WTC11 (cell line): ENCODE data around the gene HLA-E. TPM values are rescaled to one million over a fixed set of nuclear protein-coding genes. Genes with fewer than 3 reads are reported as not detected.

Experiments
- ATAC-seq: fragments of 200-7000 bp; cut with Tn5 transposase; 2 replicates; pipeline ENCODE4 v1.10.0; 2021; ENCODE audit warnings: mild to moderate bottlenecking, moderate library complexity
- CTCF ChIA-PET: fragments of 300-600 bp; sonication (Branson Sonifier 250); formaldehyde crosslinking; loops from one replicate; lab custom pipeline; 2021; ENCODE audit warnings: antibody characterized with exemption; lab: Charles Lee
- POLR2A ChIA-PET: fragments of 350-600 bp; sonication (Branson Sonifier 250); formaldehyde crosslinking; loops from one replicate; lab custom pipeline; 2021; ENCODE audit warnings: antibody characterized with exemption; lab: Charles Lee
- DNase-seq: peaks from one replicate; pipeline ENCODE4 v3.0.0; 2021; ENCODE audit warnings: low spot score
- H3K27ac Mint-ChIP-seq: 2 replicates; pipeline ENCODE4 v1.8.0; 2021; ENCODE audit warnings: mixed read lengths
- H3K27me3 Mint-ChIP-seq: 2 replicates; pipeline ENCODE4 v1.8.0; 2021; ENCODE audit warnings: low read depth, mild to moderate bottlenecking, moderate library complexity, mixed read lengths
- H3K36me3 Mint-ChIP-seq: 2 replicates; pipeline ENCODE4 v1.8.0; 2021; ENCODE audit warnings: mixed read lengths
- H3K4me1 Mint-ChIP-seq: 2 replicates; pipeline ENCODE4 v1.8.0; 2022; ENCODE audit warnings: mixed read lengths
- H3K4me3 Mint-ChIP-seq: 2 replicates; pipeline ENCODE4 v1.8.0; 2021; ENCODE audit warnings: mild to moderate bottlenecking, moderate library complexity, mixed read lengths
- H3K9me3 Mint-ChIP-seq: 2 replicates; pipeline ENCODE4 v1.8.0; 2021; ENCODE audit warnings: mixed read lengths
- CTCF ChIP-seq: fragments of 200-600 bp; IDR thresholded peaks from 2 replicates; pipeline ENCODE4 v1.8.0; 2022; ENCODE audit warnings: antibody characterized with exemption
- EMX1 ChIP-seq: fragments of 250-450 bp; sonication (Bioruptor Pico); IDR thresholded peaks from 2 replicates; pipeline ENCODE4 v1.8.0; 2021; ENCODE audit warnings: mild to moderate bottlenecking
- ESRRA ChIP-seq: sonication (generic); formaldehyde crosslinking; IDR thresholded peaks from 2 replicates; pipeline ENCODE4 v1.8.1; 2022; ENCODE audit warnings: mild to moderate bottlenecking, missing genetic modification reagents, borderline replicate concordance
- GRHL2 ChIP-seq: fragments of 250-450 bp; sonication (Bioruptor Pico); IDR thresholded peaks from 2 replicates; pipeline ENCODE4 v1.8.0; 2022; ENCODE audit warnings: mild to moderate bottlenecking, moderate library complexity; ENCODE audit not compliant: insufficient replicate concordance, severe bottlenecking
- MYBL2 ChIP-seq: sonication (generic); formaldehyde crosslinking; IDR thresholded peaks from 2 replicates; pipeline ENCODE4 v1.8.1; 2023; ENCODE audit warnings: mild to moderate bottlenecking, moderate library complexity, missing genetic modification reagents
- NR3C1 ChIP-seq: sonication (generic); formaldehyde crosslinking; conservative IDR thresholded peaks from 2 replicates; pipeline ENCODE4 v1.8.1; 2023; ENCODE audit warnings: low read depth, mild to moderate bottlenecking, missing genetic modification reagents
- RELA ChIP-seq: sonication (generic); formaldehyde crosslinking; IDR thresholded peaks from 2 replicates; pipeline ENCODE4 v1.8.1; 2022; ENCODE audit warnings: missing genetic modification reagents, mild to moderate bottlenecking, borderline replicate concordance
- SMAD4 ChIP-seq: sonication (generic); formaldehyde crosslinking; IDR thresholded peaks from 2 replicates; pipeline ENCODE4 v1.8.0; 2022; ENCODE audit warnings: mild to moderate bottlenecking, missing genetic modification reagents
- TEAD1 ChIP-seq: sonication (generic); formaldehyde crosslinking; IDR thresholded peaks from 2 replicates; pipeline ENCODE4 v1.8.0; 2022; ENCODE audit warnings: mild to moderate bottlenecking, missing genetic modification reagents
- ZNF232 ChIP-seq: sonication (generic); formaldehyde crosslinking; IDR thresholded peaks from 2 replicates; pipeline ENCODE4 v1.8.0; 2022; ENCODE audit warnings: mild to moderate bottlenecking, missing genetic modification reagents
- ZNF281 ChIP-seq: sonication (generic); formaldehyde crosslinking; IDR thresholded peaks from 2 replicates; pipeline ENCODE4 v1.8.0; 2023; ENCODE audit warnings: mild to moderate bottlenecking, missing genetic modification reagents
- total RNA-seq: library from RNA; stranded (reverse); gene quantifications from 3 replicates; pipeline ENCODE4 v1.2.3, GENCODE V29; 2021
- TF ChIP-seq, protein P1 (sequence below): sonication (generic); formaldehyde crosslinking; IDR thresholded peaks from 2 replicates; pipeline ENCODE4 v1.8.1; 2022; ENCODE audit warnings: mild to moderate bottlenecking, moderate library complexity, missing genetic modification reagents
- TF ChIP-seq, protein P2 (sequence below): sonication (generic); formaldehyde crosslinking; IDR thresholded peaks from 2 replicates; pipeline ENCODE4 v1.8.1; 2022; ENCODE audit warnings: low read depth, missing genetic modification reagents, borderline replicate concordance
- TF ChIP-seq, protein P3 (sequence below): sonication (generic); formaldehyde crosslinking; IDR thresholded peaks from 2 replicates; pipeline ENCODE4 v1.8.0; 2022; ENCODE audit warnings: mild to moderate bottlenecking, missing genetic modification reagents
- TF ChIP-seq, protein P4 (sequence below): sonication (generic); formaldehyde crosslinking; IDR thresholded peaks from 2 replicates; pipeline ENCODE4 v1.8.1; 2023; ENCODE audit warnings: mild to moderate bottlenecking, missing genetic modification reagents
- TF ChIP-seq, protein P5 (sequence below): sonication (generic); formaldehyde crosslinking; IDR thresholded peaks from 2 replicates; pipeline ENCODE4 v1.8.0; 2022; ENCODE audit warnings: mild to moderate bottlenecking, missing genetic modification reagents

Gene HLA-E
- total RNA-seq, 1 experiment from 2014 or later, result 44.7 TPM

GRCh38 chr6:30465595-30466306 is 23.6 kb upstream of the HLA-E start (continued):
- TF ChIP-seq CTCF (no peak), TEAD1 (CRISPR knock-in tag) (no peak), NR3C1 (CRISPR knock-in tag) (no peak), ZNF232 (no peak), RELA (CRISPR knock-in tag) (no peak), GRHL2 (CRISPR knock-in tag) (no peak), ZNF281 (CRISPR knock-in tag) (no peak)
- TF ChIP-seq, protein P1, sequence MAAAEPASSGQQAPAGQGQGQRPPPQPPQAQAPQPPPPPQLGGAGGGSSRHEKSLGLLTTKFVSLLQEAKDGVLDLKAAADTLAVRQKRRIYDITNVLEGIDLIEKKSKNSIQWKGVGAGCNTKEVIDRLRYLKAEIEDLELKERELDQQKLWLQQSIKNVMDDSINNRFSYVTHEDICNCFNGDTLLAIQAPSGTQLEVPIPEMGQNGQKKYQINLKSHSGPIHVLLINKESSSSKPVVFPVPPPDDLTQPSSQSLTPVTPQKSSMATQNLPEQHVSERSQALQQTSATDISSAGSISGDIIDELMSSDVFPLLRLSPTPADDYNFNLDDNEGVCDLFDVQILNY (CRISPR knock-in tag), result no peak
- TF ChIP-seq, protein P2, sequence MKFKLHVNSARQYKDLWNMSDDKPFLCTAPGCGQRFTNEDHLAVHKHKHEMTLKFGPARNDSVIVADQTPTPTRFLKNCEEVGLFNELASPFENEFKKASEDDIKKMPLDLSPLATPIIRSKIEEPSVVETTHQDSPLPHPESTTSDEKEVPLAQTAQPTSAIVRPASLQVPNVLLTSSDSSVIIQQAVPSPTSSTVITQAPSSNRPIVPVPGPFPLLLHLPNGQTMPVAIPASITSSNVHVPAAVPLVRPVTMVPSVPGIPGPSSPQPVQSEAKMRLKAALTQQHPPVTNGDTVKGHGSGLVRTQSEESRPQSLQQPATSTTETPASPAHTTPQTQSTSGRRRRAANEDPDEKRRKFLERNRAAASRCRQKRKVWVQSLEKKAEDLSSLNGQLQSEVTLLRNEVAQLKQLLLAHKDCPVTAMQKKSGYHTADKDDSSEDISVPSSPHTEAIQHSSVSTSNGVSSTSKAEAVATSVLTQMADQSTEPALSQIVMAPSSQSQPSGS (CRISPR knock-in tag), result no peak
- TF ChIP-seq, protein P3, sequence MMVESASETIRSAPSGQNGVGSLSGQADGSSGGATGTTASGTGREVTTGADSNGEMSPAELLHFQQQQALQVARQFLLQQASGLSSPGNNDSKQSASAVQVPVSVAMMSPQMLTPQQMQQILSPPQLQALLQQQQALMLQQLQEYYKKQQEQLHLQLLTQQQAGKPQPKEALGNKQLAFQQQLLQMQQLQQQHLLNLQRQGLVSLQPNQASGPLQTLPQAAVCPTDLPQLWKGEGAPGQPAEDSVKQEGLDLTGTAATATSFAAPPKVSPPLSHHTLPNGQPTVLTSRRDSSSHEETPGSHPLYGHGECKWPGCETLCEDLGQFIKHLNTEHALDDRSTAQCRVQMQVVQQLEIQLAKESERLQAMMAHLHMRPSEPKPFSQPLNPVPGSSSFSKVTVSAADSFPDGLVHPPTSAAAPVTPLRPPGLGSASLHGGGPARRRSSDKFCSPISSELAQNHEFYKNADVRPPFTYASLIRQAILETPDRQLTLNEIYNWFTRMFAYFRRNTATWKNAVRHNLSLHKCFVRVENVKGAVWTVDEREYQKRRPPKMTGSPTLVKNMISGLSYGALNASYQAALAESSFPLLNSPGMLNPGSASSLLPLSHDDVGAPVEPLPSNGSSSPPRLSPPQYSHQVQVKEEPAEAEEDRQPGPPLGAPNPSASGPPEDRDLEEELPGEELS (CRISPR knock-in tag), result no peak

GRCh38 chr6:30470968-30471367 is 18.3 kb upstream of the HLA-E start:
- Mint-ChIP-seq H3K36me3 (peaks cover 5% of the 10 kb centered on the region; the same call in 1 of the 2 replicates), H3K4me1 (peaks cover 6% of the 10 kb centered on the region; the same call in 1 of the 2 replicates), H3K9me3 (peaks cover 22% of the 10 kb centered on the region), H3K27me3 (peaks cover 77% of the 10 kb centered on the region), H3K4me3 (no peak overlapping the region), H3K27ac (no peak overlapping the region)
- no peak for ATAC-seq
- POLR2A ChIA-PET, result no interaction called here
- no peak for DNase-seq
- CTCF ChIA-PET, result interaction anchor here (1.2 to 2.0 kb wide), 3 partner anchors 61 to 74 kb away, joined by 4 to 6 read pairs (median 4); no protein-coding TSS in a partner anchor
- TF ChIP-seq SMAD4 (CRISPR knock-in tag), result no peak
- TF ChIP-seq, protein P4, sequence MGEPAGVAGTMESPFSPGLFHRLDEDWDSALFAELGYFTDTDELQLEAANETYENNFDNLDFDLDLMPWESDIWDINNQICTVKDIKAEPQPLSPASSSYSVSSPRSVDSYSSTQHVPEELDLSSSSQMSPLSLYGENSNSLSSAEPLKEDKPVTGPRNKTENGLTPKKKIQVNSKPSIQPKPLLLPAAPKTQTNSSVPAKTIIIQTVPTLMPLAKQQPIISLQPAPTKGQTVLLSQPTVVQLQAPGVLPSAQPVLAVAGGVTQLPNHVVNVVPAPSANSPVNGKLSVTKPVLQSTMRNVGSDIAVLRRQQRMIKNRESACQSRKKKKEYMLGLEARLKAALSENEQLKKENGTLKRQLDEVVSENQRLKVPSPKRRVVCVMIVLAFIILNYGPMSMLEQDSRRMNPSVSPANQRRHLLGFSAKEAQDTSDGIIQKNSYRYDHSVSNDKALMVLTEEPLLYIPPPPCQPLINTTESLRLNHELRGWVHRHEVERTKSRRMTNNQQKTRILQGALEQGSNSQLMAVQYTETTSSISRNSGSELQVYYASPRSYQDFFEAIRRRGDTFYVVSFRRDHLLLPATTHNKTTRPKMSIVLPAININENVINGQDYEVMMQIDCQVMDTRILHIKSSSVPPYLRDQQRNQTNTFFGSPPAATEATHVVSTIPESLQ (CRISPR knock-in tag), result no peak
- TF ChIP-seq, protein P5, sequence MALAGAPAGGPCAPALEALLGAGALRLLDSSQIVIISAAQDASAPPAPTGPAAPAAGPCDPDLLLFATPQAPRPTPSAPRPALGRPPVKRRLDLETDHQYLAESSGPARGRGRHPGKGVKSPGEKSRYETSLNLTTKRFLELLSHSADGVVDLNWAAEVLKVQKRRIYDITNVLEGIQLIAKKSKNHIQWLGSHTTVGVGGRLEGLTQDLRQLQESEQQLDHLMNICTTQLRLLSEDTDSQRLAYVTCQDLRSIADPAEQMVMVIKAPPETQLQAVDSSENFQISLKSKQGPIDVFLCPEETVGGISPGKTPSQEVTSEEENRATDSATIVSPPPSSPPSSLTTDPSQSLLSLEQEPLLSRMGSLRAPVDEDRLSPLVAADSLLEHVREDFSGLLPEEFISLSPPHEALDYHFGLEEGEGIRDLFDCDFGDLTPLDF (CRISPR knock-in tag), result no peak
- no peak for TF ChIP-seq ZNF281 (CRISPR knock-in tag)
- TF ChIP-seq ESRRA (CRISPR knock-in tag), result no peak
- no peak for TF ChIP-seq MYBL2
- TF ChIP-seq EMX1 (CRISPR knock-in tag), result no peak
